ENCODE measurements around the gene KCNT2. TPM values are rescaled to one million over a fixed set of nuclear protein-coding genes. Genes with fewer than 3 reads are reported as not detected.
A peak's percentile ranks its signal among the peaks of the same experiment; 100 is the strongest.

KCNT2 gene
- total RNA-seq, 1 experiment from 2014 or later, result not detected

DNA sequence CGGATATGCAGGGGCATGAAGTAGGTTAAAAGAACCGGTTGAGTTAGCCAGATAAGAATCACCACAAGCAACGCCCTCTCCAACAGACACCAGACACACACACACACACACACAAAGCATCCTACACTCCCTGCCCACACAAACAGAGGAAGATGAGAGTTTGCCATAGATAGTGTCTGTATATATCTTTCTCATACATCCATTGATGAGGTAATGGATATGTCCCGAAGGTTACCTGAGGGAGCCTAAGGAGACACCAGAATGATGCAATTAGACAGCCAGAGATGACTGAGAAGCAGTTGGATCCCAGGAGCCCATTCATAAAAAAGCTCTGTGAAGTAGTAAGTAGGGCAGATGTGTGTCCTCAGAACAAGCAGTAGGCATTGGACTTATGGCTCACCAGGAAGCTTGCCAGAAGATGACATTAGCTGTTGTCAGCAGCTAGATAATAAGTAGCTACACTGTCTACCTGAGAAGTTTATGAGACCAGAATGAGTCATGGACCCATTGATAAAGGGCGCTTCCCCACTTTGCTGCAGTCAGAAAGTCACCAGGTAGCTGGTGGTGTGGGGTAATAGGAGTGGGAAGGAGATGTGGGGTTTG lies 247.0 kb downstream of the KCNT2 start (continued):
- TF ChIP-seq JUND (IDR thresholded peaks at IDR 0.05), result peak; percentile 77
- no peak for TF ChIP-seq SIN3A (IDR thresholded peaks at IDR 0.05; ENCODE audit: low read depth)
- peak; percentile 78 for TF ChIP-seq CBX3 (IDR thresholded peaks at IDR 0.05; ENCODE audit: low read depth)
- TF ChIP-seq YY1 (IDR thresholded peaks at IDR 0.05; ENCODE audit: extremely low read depth, insufficient replicate concordance, low read depth, low read length), result no peak
- TF ChIP-seq, protein P1, sequence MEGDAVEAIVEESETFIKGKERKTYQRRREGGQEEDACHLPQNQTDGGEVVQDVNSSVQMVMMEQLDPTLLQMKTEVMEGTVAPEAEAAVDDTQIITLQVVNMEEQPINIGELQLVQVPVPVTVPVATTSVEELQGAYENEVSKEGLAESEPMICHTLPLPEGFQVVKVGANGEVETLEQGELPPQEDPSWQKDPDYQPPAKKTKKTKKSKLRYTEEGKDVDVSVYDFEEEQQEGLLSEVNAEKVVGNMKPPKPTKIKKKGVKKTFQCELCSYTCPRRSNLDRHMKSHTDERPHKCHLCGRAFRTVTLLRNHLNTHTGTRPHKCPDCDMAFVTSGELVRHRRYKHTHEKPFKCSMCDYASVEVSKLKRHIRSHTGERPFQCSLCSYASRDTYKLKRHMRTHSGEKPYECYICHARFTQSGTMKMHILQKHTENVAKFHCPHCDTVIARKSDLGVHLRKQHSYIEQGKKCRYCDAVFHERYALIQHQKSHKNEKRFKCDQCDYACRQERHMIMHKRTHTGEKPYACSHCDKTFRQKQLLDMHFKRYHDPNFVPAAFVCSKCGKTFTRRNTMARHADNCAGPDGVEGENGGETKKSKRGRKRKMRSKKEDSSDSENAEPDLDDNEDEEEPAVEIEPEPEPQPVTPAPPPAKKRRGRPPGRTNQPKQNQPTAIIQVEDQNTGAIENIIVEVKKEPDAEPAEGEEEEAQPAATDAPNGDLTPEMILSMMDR (IDR thresholded peaks at IDR 0.05 in 2 of 3, conservative IDR thresholded peaks at IDR 0.05 in 1 of 3; ENCODE audit: borderline replicate concordance in 1 of 3, insufficient read depth in 1 of 3, low read depth in 2 of 3, low read length in 2 of 3), result no peak
- TF ChIP-seq POLR2AphosphoS5 (IDR thresholded peaks at IDR 0.05; ENCODE audit: low read depth, low read length), result peak; percentile 36; the same call in 1 of the 2 replicates
- no peak for TF ChIP-seq SRF (IDR thresholded peaks at IDR 0.05; ENCODE audit: low read depth)
- peak; percentile 64 for TF ChIP-seq SP1 (IDR thresholded peaks at IDR 0.05; ENCODE audit: low read depth)
- TF ChIP-seq, protein P2, sequence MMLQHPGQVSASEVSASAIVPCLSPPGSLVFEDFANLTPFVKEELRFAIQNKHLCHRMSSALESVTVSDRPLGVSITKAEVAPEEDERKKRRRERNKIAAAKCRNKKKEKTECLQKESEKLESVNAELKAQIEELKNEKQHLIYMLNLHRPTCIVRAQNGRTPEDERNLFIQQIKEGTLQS (IDR thresholded peaks at IDR 0.05), result no peak

DNA sequence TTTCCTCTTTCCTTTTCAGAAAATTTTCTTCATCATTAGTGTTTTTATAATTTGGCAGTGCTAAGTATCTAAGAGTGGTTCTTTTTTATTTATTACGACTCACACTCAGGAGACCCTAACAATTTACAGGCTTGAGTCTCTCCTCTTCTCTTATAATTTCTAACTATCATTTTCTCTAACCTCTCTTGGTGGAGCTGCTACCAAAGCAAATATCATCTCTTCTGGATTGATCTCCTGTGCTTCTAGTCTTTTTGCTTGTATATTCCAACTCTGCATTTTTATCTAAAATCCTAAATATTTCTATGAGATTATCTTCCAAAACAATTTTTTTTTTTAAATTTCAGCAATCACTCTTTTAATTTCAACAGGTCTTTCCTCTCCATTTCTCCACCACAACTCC lies 250.3 kb downstream of the KCNT2 start:
- Histone ChIP-seq H3K27ac (ENCODE audit: low read depth, low read length) (no peak overlapping the region), H3K4me1 (ENCODE audit: control insufficient read depth in 1 of 2, insufficient read depth in 2 of 2, low read length in 2 of 2) (peaks cover 0 to 13% of the 10 kb centered on the region in 2 experiments; a peak in 2 of 4 replicates), H3K36me3 (ENCODE audit: control insufficient read depth in 1 of 2, insufficient read depth in 2 of 2, low read length in 2 of 2) (no peaks in the 10 kb centered on the region), H3K4me2 (ENCODE audit: low read length) (no peak overlapping the region), H4K20me1 (ENCODE audit: insufficient read depth) (no peaks in the 10 kb centered on the region), H3K9me3 (ENCODE audit: control insufficient read depth in 1 of 2, insufficient read depth in 1 of 2, low read depth in 1 of 2, low read length in 2 of 2) (no peaks in the 10 kb centered on the region), H3K79me2 (ENCODE audit: insufficient read depth, low read length) (no peaks in the 10 kb centered on the region), H3K4me3 (replicated peaks in 1 of 2; ENCODE audit: low read depth in 1 of 2, low read length in 2 of 2) (no peak overlapping the region), H3K27me3 (ENCODE audit: insufficient read depth, low read length) (no peaks in the 10 kb centered on the region), H3K9ac (ENCODE audit: low read length) (no peak overlapping the region), H3K9me2 (ENCODE audit: insufficient read depth) (no peaks in the 10 kb centered on the region), H2AFZ (ENCODE audit: low read depth, low read length, poor library complexity, severe bottlenecking) (no peak overlapping the region)
- RAD21 ChIA-PET (ENCODE audit: low non-redundant PET in 1 of 2, low total read pairs in 2 of 2, uncharacterized antibody in 2 of 2, unreplicated experiment in 2 of 2), result no interaction called here
- no TSS peak for BruUV-seq (replicated peaks)
- intact Hi-C loops (cut with micrococcal nuclease), result loop anchor here (10.0 kb wide), 1 partner anchor 57 kb away; no protein-coding TSS in a partner anchor
- no peak for DNase-seq (ENCODE audit: low read depth, low spot score)
- no peak for ATAC-seq
- CTCF ChIA-PET, result interaction anchor here (3.2 kb wide), 1 partner anchor 12 kb away, joined by 14 read pairs; no protein-coding TSS in a partner anchor
- POLR2A ChIA-PET, result no interaction called here
- TF ChIP-seq FOSL1 (IDR thresholded peaks at IDR 0.05; ENCODE audit: low read depth) (no peak), ZNF274 (IDR thresholded peaks at IDR 0.05; ENCODE audit: low read depth, low read length) (no peak), POLR2A (IDR thresholded peaks at IDR 0.05; ENCODE audit: borderline replicate concordance, extremely low read depth, insufficient read depth, insufficient read length) (no peak), ELF1 (IDR thresholded peaks at IDR 0.05; ENCODE audit: borderline replicate concordance, low read depth) (no peak), EZH2phosphoT487 (IDR thresholded peaks at IDR 0.05; ENCODE audit: borderline replicate concordance) (no peak), SIN3A (IDR thresholded peaks at IDR 0.05; ENCODE audit: low read depth) (no peak), SRF (IDR thresholded peaks at IDR 0.05; ENCODE audit: low read depth) (no peak), JUND (IDR thresholded peaks at IDR 0.05) (no peak)
- TF ChIP-seq, protein P3, sequence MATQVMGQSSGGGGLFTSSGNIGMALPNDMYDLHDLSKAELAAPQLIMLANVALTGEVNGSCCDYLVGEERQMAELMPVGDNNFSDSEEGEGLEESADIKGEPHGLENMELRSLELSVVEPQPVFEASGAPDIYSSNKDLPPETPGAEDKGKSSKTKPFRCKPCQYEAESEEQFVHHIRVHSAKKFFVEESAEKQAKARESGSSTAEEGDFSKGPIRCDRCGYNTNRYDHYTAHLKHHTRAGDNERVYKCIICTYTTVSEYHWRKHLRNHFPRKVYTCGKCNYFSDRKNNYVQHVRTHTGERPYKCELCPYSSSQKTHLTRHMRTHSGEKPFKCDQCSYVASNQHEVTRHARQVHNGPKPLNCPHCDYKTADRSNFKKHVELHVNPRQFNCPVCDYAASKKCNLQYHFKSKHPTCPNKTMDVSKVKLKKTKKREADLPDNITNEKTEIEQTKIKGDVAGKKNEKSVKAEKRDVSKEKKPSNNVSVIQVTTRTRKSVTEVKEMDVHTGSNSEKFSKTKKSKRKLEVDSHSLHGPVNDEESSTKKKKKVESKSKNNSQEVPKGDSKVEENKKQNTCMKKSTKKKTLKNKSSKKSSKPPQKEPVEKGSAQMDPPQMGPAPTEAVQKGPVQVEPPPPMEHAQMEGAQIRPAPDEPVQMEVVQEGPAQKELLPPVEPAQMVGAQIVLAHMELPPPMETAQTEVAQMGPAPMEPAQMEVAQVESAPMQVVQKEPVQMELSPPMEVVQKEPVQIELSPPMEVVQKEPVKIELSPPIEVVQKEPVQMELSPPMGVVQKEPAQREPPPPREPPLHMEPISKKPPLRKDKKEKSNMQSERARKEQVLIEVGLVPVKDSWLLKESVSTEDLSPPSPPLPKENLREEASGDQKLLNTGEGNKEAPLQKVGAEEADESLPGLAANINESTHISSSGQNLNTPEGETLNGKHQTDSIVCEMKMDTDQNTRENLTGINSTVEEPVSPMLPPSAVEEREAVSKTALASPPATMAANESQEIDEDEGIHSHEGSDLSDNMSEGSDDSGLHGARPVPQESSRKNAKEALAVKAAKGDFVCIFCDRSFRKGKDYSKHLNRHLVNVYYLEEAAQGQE (IDR thresholded peaks at IDR 0.05; ENCODE audit: low read depth), result no peak
- TF ChIP-seq, protein P4, sequence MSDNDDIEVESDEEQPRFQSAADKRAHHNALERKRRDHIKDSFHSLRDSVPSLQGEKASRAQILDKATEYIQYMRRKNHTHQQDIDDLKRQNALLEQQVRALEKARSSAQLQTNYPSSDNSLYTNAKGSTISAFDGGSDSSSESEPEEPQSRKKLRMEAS (IDR thresholded peaks at IDR 0.05), result no peak
- TF ChIP-seq, protein P5, sequence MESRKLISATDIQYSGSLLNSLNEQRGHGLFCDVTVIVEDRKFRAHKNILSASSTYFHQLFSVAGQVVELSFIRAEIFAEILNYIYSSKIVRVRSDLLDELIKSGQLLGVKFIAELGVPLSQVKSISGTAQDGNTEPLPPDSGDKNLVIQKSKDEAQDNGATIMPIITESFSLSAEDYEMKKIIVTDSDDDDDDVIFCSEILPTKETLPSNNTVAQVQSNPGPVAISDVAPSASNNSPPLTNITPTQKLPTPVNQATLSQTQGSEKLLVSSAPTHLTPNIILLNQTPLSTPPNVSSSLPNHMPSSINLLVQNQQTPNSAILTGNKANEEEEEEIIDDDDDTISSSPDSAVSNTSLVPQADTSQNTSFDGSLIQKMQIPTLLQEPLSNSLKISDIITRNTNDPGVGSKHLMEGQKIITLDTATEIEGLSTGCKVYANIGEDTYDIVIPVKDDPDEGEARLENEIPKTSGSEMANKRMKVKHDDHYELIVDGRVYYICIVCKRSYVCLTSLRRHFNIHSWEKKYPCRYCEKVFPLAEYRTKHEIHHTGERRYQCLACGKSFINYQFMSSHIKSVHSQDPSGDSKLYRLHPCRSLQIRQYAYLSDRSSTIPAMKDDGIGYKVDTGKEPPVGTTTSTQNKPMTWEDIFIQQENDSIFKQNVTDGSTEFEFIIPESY (IDR thresholded peaks at IDR 0.05; ENCODE audit: extremely low read depth, insufficient replicate concordance, low read length), result no peak

Measured in HCT116 (cell line).